ENCODE data around the gene KRTAP4-11. TPM values are rescaled to one million over a fixed set of nuclear protein-coding genes. Genes with fewer than 3 reads are reported as not detected.

Gene KRTAP4-11
- total RNA-seq, 6 donors from 2014 or later = not detected

- no peak for TF ChIP-seq POLR2AphosphoS5 (IDR thresholded peaks at IDR 0.05)
- no peak for TF ChIP-seq CTCF (IDR thresholded peaks at IDR 0.05)
- no peak for TF ChIP-seq POLR2A (IDR thresholded peaks at IDR 0.05)
- H3K27ac ChIP-seq = no peak overlapping the region
- H3K27me3 ChIP-seq = no peaks in the 10 kb centered on the region
- ATAC-seq (ENCODE audit: low FRiP score in 2 of 2) = no peak
- no peaks in the 10 kb centered on the region for H3K4me1 ChIP-seq
- H3K9me3 ChIP-seq = no peaks in the 10 kb centered on the region
- no peak for DNase-seq
- no peaks in the 10 kb centered on the region for H3K36me3 ChIP-seq
- no peak overlapping the region for H3K4me3 ChIP-seq
These were observed 50.9 kb downstream of the KRTAP4-11 start for GRCh38 chr17:41067281-41067680.

Other genes starting within 250 kb of the KRTAP4-11 start
- gene KRT20, start 233.1 kb downstream of the KRTAP4-11 start, total RNA-seq = under 1 TPM in 2 of 6 donors, not detected in 4; 0.31 to 0.37 TPM
- gene KRT23, start 180.7 kb downstream of the KRTAP4-11 start, total RNA-seq = 10 to 100 TPM in 1 of 6 donors, 1 to 10 TPM in 4, under 1 TPM in 1; 0.49 to 10.7 (median 3.1) TPM
- gene KRT39, start 151.4 kb downstream of the KRTAP4-11 start, total RNA-seq = not detected
- under 1 TPM in 1 of 6 donors, not detected in 5; 0.24 TPM for gene KRT40, start 134.0 kb downstream of the KRTAP4-11 start, total RNA-seq
- gene KRTAP3-3, start 124.2 kb downstream of the KRTAP4-11 start, total RNA-seq = not detected
- not detected for gene KRTAP3-2, start 118.5 kb downstream of the KRTAP4-11 start, total RNA-seq
- gene KRTAP3-1, start 109.2 kb downstream of the KRTAP4-11 start, total RNA-seq = not detected
- gene KRTAP1-5, start 91.2 kb downstream of the KRTAP4-11 start, total RNA-seq = not detected
- not detected for gene KRTAP1-4, start 88.2 kb downstream of the KRTAP4-11 start, total RNA-seq
- gene KRTAP1-3, start 83.5 kb downstream of the KRTAP4-11 start, total RNA-seq = not detected
- not detected for gene KRTAP1-1, start 76.9 kb downstream of the KRTAP4-11 start, total RNA-seq
- gene KRTAP2-1, start 71.1 kb downstream of the KRTAP4-11 start, total RNA-seq = not detected
- not detected for gene KRTAP2-2, start 63.1 kb downstream of the KRTAP4-11 start, total RNA-seq
- gene KRTAP2-3, start 58.3 kb downstream of the KRTAP4-11 start, total RNA-seq = not detected
- not detected for gene KRTAP2-4, start 52.5 kb downstream of the KRTAP4-11 start, total RNA-seq
- gene KRTAP4-7, start 34.2 kb downstream of the KRTAP4-11 start, total RNA-seq = not detected
- gene KRTAP4-8, start 20.2 kb downstream of the KRTAP4-11 start, total RNA-seq = not detected
- not detected for gene KRTAP4-16, start 16.2 kb downstream of the KRTAP4-11 start, total RNA-seq
- not detected for gene KRTAP4-9, start 13.0 kb downstream of the KRTAP4-11 start, total RNA-seq
- gene KRTAP4-12, start 5.8 kb upstream of the KRTAP4-11 start, total RNA-seq = not detected
- not detected for gene KRTAP4-6, start 22.2 kb upstream of the KRTAP4-11 start, total RNA-seq
- gene KRTAP4-5, start 31.5 kb upstream of the KRTAP4-11 start, total RNA-seq = not detected
- not detected for gene KRTAP4-4, start 42.4 kb upstream of the KRTAP4-11 start, total RNA-seq
- not detected for gene KRTAP4-3, start 49.8 kb upstream of the KRTAP4-11 start, total RNA-seq
- not detected for gene KRTAP4-2, start 59.8 kb upstream of the KRTAP4-11 start, total RNA-seq
- not detected for gene KRTAP4-1, start 66.5 kb upstream of the KRTAP4-11 start, total RNA-seq
- not detected for gene KRTAP9-1, start 71.5 kb upstream of the KRTAP4-11 start, total RNA-seq
- not detected for gene KRTAP9-2, start 108.3 kb upstream of the KRTAP4-11 start, total RNA-seq
- not detected for gene KRTAP9-3, start 114.1 kb upstream of the KRTAP4-11 start, total RNA-seq
- gene KRTAP9-8, start 119.6 kb upstream of the KRTAP4-11 start, total RNA-seq = not detected
- not detected for gene KRTAP9-4, start 131.3 kb upstream of the KRTAP4-11 start, total RNA-seq
- not detected for gene KRTAP9-9, start 137.0 kb upstream of the KRTAP4-11 start, total RNA-seq
- gene KRTAP9-6, start 147.0 kb upstream of the KRTAP4-11 start, total RNA-seq = not detected
- gene KRTAP9-7, start 157.3 kb upstream of the KRTAP4-11 start, total RNA-seq = not detected
- gene KRTAP29-1, start 184.5 kb upstream of the KRTAP4-11 start, total RNA-seq = not detected
- not detected for gene KRTAP16-1, start 190.9 kb upstream of the KRTAP4-11 start, total RNA-seq
- gene KRTAP17-1, start 197.3 kb upstream of the KRTAP4-11 start, total RNA-seq = not detected
- gene KRT33A, start 232.5 kb upstream of the KRTAP4-11 start, total RNA-seq = not detected